Activated CD4-positive, alpha-beta T cell treated with anti-CD3 and anti-CD28 coated beads, Interleukin-2, amount 10 ng/mL, durations not matched to agents 7 days and 5 days (primary cell): ENCODE results near the gene GPRC5B. TPM values are rescaled to one million over a fixed set of nuclear protein-coding genes. Genes with fewer than 3 reads are reported as not detected.

Experiments
- CTCF ChIA-PET: fragments of 350-600 bp; sonication (Branson Sonifier 250); formaldehyde crosslinking; loops from one replicate; lab custom pipeline; 2021; ENCODE audit warnings: antibody characterized with exemption; lab: Charles Lee
- POLR2A ChIA-PET: fragments of 350-600 bp; sonication (Branson Sonifier 250); formaldehyde crosslinking; loops from one replicate; lab custom pipeline; 2021; ENCODE audit warnings: antibody characterized with exemption; lab: Charles Lee
- DNase-seq: peaks from one replicate; pipeline ENCODE4 v3.0.0-alpha.2; 2020
- H3K27ac Mint-ChIP-seq: one replicate; pipeline ENCODE4 v1.8.0; 2021; ENCODE audit warnings: mild to moderate bottlenecking, moderate library complexity, mixed read lengths
- H3K27me3 Mint-ChIP-seq: one replicate; pipeline ENCODE4 v1.8.0; 2021; ENCODE audit warnings: mixed read lengths
- H3K36me3 Mint-ChIP-seq: one replicate; pipeline ENCODE4 v1.8.0; 2021; ENCODE audit warnings: low read depth, mixed read lengths
- H3K4me1 Mint-ChIP-seq: one replicate; pipeline ENCODE4 v1.8.0; 2021; ENCODE audit warnings: mixed read lengths
- H3K4me3 Mint-ChIP-seq: one replicate; pipeline ENCODE4 v1.8.0; 2021; ENCODE audit warnings: mild to moderate bottlenecking, moderate library complexity, mixed read lengths
- H3K9me3 Mint-ChIP-seq: one replicate; pipeline ENCODE4 v1.8.0; 2021; ENCODE audit warnings: mixed read lengths
- total RNA-seq, 2 experiments: library from RNA; stranded (reverse); gene quantifications; one replicate each; pipeline ENCODE4 v1.2.3, GENCODE V29; 2021

GPRC5B gene
- total RNA-seq, 2 experiments from 2014 or later, result 0.25 to 0.42 TPM

DNA sequence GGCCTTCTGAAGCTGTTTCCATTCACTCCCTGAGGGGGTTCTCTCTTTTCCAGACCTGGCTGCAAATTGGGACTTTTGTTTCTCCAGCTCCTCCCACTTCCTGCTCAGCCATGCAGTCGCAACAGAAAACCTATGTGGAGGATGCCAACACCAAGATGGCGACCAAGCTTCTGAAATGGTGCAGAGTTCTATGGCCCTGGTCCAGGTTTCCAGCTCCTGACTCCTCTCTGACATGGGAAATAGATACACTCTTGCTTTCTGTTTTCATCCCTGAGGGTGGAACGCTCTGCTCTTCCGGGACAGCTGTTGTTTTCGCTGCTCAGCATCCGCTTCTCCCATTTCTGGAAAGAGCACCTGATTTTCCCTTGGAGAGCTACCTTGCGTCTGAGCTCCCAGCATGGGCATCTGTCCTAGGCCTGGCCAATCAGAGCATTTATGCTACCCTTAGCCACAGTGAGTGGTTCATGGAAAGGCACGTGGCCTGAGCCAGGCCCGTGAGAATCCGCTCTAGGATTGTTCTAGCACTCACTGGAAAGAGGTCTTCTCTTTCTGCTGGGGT is 8.1 kb downstream of the GPRC5B start:
- no peak overlapping the region for H3K4me3 Mint-ChIP-seq
- H3K9me3 Mint-ChIP-seq, result no peaks in the 10 kb centered on the region
- no peak overlapping the region for H3K27ac Mint-ChIP-seq
- no peaks in the 10 kb centered on the region for H3K4me1 Mint-ChIP-seq
- no peaks in the 10 kb centered on the region for H3K36me3 Mint-ChIP-seq
- DNase-seq, result no peak
- CTCF ChIA-PET, result interaction anchor here (1.0 kb wide), 2 partner anchors 10 to 31 kb away, joined by 4 read pairs; no protein-coding TSS in a partner anchor
- POLR2A ChIA-PET, result no interaction called here
- peaks cover 6% of the 10 kb centered on the region for H3K27me3 Mint-ChIP-seq

DNA sequence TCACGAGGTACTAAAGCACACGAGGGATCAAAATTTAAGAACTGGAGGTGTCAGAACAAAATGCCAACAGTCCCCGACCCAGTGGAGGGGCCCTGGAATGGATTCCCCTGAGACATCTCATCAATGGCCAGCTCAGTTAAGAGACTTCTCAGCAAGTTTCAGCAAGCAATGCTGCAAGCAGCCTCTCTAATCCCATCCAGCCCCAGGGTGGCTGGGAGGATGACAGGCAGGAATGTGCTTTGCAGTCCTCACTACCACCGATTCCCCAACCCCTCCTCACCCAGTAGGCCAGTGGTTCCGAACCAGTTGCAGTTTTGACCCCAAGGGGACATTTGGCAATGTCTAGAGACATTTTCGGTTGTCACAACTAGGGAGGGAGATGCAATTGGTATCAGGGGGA is 8.7 kb downstream of the GPRC5B start:
- Mint-ChIP-seq H3K27ac (no peak overlapping the region), H3K4me1 (no peaks in the 10 kb centered on the region), H3K36me3 (no peaks in the 10 kb centered on the region), H3K4me3 (no peak overlapping the region), H3K27me3 (peaks cover 6% of the 10 kb centered on the region), H3K9me3 (no peaks in the 10 kb centered on the region)
- POLR2A ChIA-PET, result no interaction called here
- DNase-seq, result no peak
- CTCF ChIA-PET, result no interaction called here

DNA sequence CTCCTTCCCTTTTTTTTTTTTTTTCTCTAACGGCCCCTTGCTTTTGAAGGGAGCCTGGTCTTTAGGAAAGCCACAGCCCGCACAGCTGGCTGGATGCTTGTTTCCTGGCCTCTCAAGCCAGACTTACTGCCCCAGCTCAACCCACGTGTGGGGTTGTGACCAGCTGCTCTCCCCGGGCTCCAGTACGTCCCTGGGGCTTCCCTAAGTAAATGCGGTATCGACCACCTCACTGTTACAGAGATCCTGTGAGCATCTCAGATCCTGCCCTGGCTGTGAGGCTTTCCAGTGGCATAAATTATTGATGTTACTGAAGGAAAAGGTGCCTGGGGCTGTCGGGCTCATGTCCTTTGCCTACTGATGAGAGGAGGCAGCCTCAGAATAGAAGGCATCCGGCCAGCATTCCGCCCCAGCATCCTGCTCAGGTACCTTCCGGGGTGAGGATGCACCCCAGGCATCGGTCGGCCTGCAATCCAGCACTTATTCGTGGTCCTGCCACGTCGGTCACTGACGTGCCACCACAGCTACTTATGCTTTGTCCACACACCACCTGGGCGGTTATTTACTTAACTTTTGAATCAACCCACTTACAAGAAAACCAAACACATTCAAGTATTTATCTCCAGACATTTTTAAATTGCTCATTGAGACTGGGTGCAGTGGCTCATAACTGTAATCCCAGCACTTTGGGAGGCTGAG is 9.6 kb downstream of the GPRC5B start:
- no peaks in the 10 kb centered on the region for H3K36me3 Mint-ChIP-seq
- H3K9me3 Mint-ChIP-seq, result no peaks in the 10 kb centered on the region
- peaks cover 6% of the 10 kb centered on the region for H3K27me3 Mint-ChIP-seq
- ChIA-PET CTCF (no interaction called here), POLR2A (no interaction called here)
- H3K27ac Mint-ChIP-seq, result no peak overlapping the region
- DNase-seq, result no peak
- no peaks in the 10 kb centered on the region for H3K4me1 Mint-ChIP-seq
- H3K4me3 Mint-ChIP-seq, result no peak overlapping the region

DNA sequence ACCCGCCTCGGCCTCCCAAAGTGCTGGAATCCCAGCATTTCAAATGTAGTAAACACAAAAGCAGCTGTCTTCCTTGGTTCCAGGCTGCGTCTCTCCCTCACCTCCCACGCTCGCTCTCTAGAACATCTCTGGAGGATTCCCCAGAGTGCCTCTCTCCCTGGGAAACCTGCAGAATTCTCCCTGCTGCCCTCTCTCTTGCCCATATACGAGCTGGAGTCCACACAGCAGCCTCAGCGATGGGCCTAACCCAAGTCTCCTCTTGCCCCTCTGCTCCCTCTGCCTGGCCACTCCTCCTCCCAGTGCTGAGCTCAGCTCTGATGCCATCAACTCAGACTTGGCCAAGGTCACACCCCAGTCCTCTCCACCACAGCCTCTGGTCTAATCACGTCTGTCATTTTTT is 10.6 kb downstream of the GPRC5B start:
- CTCF ChIA-PET, result no interaction called here

DNA sequence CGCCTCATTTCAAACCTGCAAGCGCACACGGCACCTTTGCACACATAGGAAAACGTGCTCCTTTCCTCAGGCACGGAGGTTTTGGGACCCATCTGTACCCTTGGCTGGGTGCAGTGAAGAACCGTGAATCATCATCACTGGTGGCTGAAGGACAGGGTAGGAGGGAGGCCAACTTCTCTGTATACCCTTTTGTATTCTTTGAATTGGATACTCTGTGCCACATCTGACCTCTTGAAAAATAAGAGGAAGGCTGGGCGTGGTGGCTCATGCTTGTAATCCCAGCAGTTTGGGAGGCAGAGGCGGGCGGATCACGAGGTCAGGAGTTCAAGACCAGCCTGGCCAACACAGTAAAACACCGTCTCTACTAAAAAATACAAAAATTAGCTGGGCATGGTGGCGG is 11.7 kb downstream of the GPRC5B start:
- Mint-ChIP-seq H3K27ac (no peak overlapping the region), H3K36me3 (no peaks in the 10 kb centered on the region), H3K9me3 (no peaks in the 10 kb centered on the region), H3K4me3 (no peak overlapping the region), H3K4me1 (no peaks in the 10 kb centered on the region), H3K27me3 (peaks cover 6% of the 10 kb centered on the region)
- POLR2A ChIA-PET, result no interaction called here
- no peak for DNase-seq
- CTCF ChIA-PET, result no interaction called here

More for the DNA sequence above, 10.6 kb downstream of the GPRC5B start:
- no peak for DNase-seq
- no peak overlapping the region for H3K27ac Mint-ChIP-seq
- no peaks in the 10 kb centered on the region for H3K9me3 Mint-ChIP-seq
- H3K36me3 Mint-ChIP-seq, result no peaks in the 10 kb centered on the region
- H3K4me1 Mint-ChIP-seq, result no peaks in the 10 kb centered on the region
- H3K4me3 Mint-ChIP-seq, result no peak overlapping the region
- POLR2A ChIA-PET, result no interaction called here
- peaks cover 6% of the 10 kb centered on the region for H3K27me3 Mint-ChIP-seq

DNA sequence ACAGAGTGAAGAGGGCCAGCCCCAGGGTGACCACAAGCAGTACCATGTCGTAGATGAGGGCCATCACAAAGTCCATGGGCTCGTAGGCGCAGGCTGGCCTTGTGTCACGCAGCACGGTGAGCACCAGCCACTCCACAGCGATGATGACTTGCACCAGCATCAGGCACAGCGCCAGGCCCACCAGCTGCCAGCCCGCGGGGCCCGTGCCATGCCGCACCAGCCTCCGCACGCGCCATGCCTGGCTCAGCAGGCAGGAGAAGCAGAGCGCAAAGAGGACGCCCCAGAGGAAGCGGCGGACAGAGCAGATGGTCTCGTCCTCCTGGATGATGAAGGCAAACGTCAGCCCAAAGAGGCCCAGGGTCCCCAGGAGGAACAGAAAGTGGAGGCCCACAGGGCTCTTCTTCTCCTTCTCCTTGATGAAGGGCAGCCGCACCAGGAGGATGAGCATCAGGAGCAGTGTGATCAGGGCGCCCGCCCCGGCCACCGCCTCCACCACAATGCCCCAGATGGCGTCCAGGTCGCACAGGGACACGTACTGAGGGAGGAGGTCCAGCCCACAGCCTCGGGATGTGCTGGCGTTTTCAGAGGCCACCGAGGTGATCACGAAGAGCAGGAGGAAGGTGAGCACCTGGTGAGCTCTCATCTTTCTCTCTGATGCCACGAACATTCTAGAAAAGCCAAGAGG is 12.3 kb downstream of the GPRC5B start:
- Mint-ChIP-seq H3K27me3 (peaks cover 6% of the 10 kb centered on the region), H3K9me3 (no peaks in the 10 kb centered on the region), H3K4me1 (no peaks in the 10 kb centered on the region), H3K27ac (no peak overlapping the region), H3K36me3 (no peaks in the 10 kb centered on the region), H3K4me3 (no peak overlapping the region)
- no peak for DNase-seq
- POLR2A ChIA-PET, result no interaction called here
- CTCF ChIA-PET, result no interaction called here

DNA sequence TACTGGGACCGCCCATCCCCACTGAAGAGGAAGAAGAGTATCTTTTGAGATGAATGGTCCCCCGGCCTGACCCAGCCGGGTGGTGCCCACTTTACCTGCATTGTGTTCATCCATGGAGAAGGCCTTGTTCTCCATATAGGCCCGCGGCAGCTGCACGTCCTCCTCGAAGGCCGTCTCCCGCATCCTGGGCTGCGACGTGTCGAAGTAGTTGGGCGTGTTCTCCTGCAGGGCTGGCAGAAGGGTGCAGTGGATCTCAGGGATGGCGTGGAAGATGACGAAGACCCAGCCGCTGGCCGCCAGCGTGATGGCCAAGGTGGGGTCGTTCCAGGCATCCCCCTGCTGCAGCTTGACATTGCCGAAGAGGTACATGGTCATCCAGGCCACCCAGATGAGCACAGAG is 12.9 kb downstream of the GPRC5B start:
- ChIA-PET POLR2A (no interaction called here), CTCF (interaction anchor here (0.6 kb wide), 1 partner anchor 93 kb away, joined by 3 read pairs; no protein-coding TSS in a partner anchor)
- H3K36me3 Mint-ChIP-seq, result no peaks in the 10 kb centered on the region
- H3K4me3 Mint-ChIP-seq, result no peak overlapping the region
- peaks cover 6% of the 10 kb centered on the region for H3K27me3 Mint-ChIP-seq
- no peak for DNase-seq
- H3K27ac Mint-ChIP-seq, result no peak overlapping the region
- H3K4me1 Mint-ChIP-seq, result no peaks in the 10 kb centered on the region
- H3K9me3 Mint-ChIP-seq, result no peaks in the 10 kb centered on the region

DNA sequence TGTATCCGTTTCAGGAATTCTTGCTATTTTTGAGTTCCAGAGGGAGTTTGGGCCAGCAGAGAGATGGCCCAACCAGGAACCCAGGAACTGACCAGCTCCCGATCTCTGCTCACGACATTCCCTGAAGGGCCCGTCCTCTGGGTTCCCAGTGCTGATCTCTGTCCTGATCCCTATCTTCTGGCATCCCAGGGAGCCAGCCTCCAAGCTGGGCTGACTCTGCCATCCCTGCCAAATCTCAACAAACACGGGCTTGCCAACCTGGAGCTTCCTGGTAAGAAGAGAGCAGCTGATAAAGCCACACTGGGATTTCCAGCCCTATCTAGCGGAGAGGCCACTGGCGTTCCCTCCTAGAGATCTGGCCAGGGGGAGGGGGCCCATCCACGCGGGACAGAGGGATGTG is 16.2 kb downstream of the GPRC5B start:
- Mint-ChIP-seq H3K4me1 (no peaks in the 10 kb centered on the region), H3K36me3 (no peaks in the 10 kb centered on the region), H3K27me3 (no peaks in the 10 kb centered on the region), H3K27ac (no peak overlapping the region), H3K9me3 (no peaks in the 10 kb centered on the region), H3K4me3 (no peak overlapping the region)
- POLR2A ChIA-PET, result interaction anchor here (0.6 kb wide), 1 partner anchor 229 kb away, joined by 4 read pairs; no protein-coding TSS in a partner anchor
- CTCF ChIA-PET, result interaction anchor here (1.1 kb wide), 1 partner anchor 39 kb away, joined by 3 read pairs; no protein-coding TSS in a partner anchor
- DNase-seq, result no peak

DNA sequence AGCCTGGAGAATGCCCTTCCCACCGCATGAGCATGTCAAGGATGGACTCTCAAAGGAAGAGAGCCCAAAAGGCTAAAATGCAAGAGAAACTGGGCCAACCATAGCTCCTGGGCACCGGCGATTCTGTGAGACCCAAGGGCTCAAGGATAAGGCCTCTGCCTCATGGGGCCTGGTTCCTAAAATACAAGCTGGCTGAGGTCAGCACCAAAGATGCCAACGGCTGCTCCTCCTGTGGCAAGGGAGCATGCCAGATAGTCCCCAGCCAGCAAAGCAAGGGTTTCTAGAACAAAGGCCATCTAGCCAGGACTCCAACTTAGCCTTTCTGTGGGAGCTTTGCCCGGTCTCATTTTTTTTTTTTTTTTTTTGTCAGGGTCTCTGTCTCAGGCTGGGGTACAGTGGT is 20.1 kb downstream of the GPRC5B start:
- ChIA-PET CTCF (interaction anchor here (1.1 kb wide), 1 partner anchor 22 kb away, joined by 4 read pairs; no protein-coding TSS in a partner anchor), POLR2A (no interaction called here)
- no peaks in the 10 kb centered on the region for H3K9me3 Mint-ChIP-seq
- H3K27ac Mint-ChIP-seq, result no peak overlapping the region
- no peak for DNase-seq
- H3K4me3 Mint-ChIP-seq, result no peak overlapping the region
- no peaks in the 10 kb centered on the region for H3K27me3 Mint-ChIP-seq
- no peaks in the 10 kb centered on the region for H3K36me3 Mint-ChIP-seq
- H3K4me1 Mint-ChIP-seq, result no peaks in the 10 kb centered on the region

DNA sequence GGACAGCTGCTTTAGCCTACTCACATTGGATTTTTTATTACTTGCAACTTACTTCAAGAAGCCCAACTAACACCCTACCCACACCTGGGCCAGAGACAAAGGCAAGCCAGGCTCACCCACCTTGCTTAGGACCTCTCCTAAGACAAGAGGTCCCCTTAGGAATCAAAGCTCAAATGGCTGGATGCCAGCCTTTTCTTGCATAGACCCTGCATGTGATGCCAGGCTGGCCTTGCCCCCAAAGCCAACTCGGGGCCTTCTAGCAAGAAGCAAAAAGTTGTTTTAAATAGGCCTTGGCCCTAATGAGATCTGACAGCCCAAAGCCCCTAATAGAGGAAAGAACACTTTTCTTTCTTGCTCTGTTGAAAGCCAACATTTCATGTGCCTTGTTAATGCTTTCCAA is 20.7 kb downstream of the GPRC5B start:
- Mint-ChIP-seq H3K4me1 (no peaks in the 10 kb centered on the region), H3K27ac (no peak overlapping the region), H3K9me3 (no peaks in the 10 kb centered on the region), H3K36me3 (no peaks in the 10 kb centered on the region), H3K27me3 (no peaks in the 10 kb centered on the region), H3K4me3 (no peak overlapping the region)
- no peak for DNase-seq
- POLR2A ChIA-PET, result no interaction called here
- CTCF ChIA-PET, result no interaction called here

DNA sequence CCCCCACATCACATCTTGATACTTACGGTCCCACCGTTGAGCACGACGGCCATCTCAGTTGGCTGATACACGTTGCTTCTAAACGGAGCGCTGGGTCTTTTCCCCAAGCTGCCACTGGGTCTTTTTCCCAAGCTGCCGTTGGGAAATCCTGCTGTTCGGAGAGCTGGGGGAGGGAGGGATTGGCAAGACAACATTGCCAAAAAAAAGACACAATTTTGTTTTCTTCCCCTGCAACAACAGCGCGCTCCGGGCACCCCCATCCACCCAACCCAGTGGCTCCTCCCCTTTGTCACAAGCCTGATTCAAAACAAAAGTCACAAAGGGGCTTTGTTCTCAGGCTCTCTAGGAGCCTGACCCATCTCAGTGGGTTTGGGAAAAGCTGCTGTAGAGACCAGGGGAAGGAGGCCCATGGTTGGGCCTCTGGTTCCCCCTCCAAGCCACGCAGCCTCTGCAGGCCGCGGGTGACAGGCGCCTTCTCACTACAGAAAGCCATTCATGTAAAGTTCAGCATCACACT is 22.8 kb downstream of the GPRC5B start:
- ChIA-PET POLR2A (interaction anchor here (0.6 kb wide), 1 partner anchor 334 kb away, joined by 7 read pairs; no protein-coding TSS in a partner anchor), CTCF (interaction anchor here (1.2 kb wide), 1 partner anchor 257 kb away, joined by 3 read pairs; no protein-coding TSS in a partner anchor)
- H3K4me1 Mint-ChIP-seq, result no peaks in the 10 kb centered on the region
- no peak overlapping the region for H3K4me3 Mint-ChIP-seq
- H3K9me3 Mint-ChIP-seq, result no peaks in the 10 kb centered on the region
- H3K36me3 Mint-ChIP-seq, result no peaks in the 10 kb centered on the region
- no peak overlapping the region for H3K27ac Mint-ChIP-seq
- no peaks in the 10 kb centered on the region for H3K27me3 Mint-ChIP-seq
- no peak for DNase-seq

DNA sequence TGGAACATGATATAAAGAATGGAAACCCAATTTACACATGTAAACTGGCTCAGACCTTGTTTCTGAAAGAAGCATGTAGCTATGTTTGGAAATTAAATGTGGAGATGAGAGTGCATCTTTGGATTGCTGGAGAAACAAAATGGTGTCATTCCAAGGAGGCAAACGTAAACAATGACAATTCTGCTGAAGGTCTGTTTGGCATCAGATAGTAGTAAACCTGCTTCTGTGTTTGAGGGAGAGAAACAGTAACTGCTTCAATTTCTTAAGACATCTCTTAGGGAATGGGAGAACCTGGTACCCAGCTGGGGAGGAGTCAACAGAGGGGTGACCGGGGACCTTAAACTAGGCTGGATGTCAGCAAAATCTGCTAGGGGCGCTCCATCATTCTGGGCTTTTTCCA is 23.5 kb downstream of the GPRC5B start:
- no peak overlapping the region for H3K4me3 Mint-ChIP-seq
- H3K9me3 Mint-ChIP-seq, result no peaks in the 10 kb centered on the region
- DNase-seq, result no peak
- CTCF ChIA-PET, result interaction anchor here (0.6 kb wide), 1 partner anchor 99 kb away, joined by 3 read pairs; no protein-coding TSS in a partner anchor
- H3K4me1 Mint-ChIP-seq, result no peaks in the 10 kb centered on the region
- no peaks in the 10 kb centered on the region for H3K36me3 Mint-ChIP-seq
- H3K27me3 Mint-ChIP-seq, result no peaks in the 10 kb centered on the region
- POLR2A ChIA-PET, result interaction anchor here (0.6 kb wide), 1 partner anchor 334 kb away, joined by 7 read pairs; no protein-coding TSS in a partner anchor
- H3K27ac Mint-ChIP-seq, result no peak overlapping the region
